Measurements from ENCODE around the gene PHLPP1. TPM values are rescaled to one million over a fixed set of nuclear protein-coding genes. Genes with fewer than 3 reads are reported as not detected.

Gene PHLPP1
- total RNA-seq, 1 donor from 2014 or later = 5.9 TPM

DNA sequence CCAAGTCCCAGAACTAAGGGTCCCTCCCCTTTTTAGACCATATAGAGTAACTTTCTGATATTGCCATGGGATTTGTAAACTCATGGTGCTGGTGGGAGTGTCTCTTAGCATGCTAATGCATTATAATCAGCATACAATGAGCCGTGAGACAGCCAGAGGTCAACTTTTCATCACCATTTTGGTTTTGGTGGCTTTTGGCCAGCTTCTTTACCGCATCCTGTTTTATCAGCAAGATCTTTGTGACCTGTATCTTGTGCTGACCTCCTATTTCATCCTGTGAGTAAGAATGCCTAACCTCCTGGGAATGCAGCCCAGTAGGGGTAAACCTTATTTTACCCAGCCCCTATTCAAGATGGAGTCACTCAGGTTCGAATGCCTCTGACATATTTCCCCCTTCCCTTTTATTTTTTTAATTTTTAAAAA lies 148.2 kb downstream of the PHLPP1 start:
- DNase-seq = no peak
- no peak for ATAC-seq
- intact Hi-C loops (cut with micrococcal nuclease) = no loop called here

DNA sequence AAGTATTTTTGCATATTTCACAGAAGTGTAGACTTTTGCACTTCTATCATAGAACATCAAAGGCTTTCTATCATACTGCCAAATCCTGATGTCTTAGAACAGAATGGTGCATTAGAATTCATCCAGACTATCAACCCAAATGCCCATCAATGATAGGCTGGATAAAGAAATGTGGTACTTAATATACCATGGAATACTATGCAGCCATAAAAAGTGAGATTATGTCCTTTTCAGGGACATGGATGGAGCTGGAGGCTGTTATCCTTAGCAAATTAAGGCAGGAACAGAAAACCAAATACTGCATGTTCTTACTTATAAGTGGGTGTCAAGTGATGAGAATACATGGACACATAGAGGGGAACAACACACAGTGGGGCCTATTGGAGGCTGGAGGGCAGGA lies 150.2 kb downstream of the PHLPP1 start:
- ATAC-seq (no peak), DNase-seq (no peak)
- intact Hi-C loops (cut with micrococcal nuclease) = no loop called here

DNA sequence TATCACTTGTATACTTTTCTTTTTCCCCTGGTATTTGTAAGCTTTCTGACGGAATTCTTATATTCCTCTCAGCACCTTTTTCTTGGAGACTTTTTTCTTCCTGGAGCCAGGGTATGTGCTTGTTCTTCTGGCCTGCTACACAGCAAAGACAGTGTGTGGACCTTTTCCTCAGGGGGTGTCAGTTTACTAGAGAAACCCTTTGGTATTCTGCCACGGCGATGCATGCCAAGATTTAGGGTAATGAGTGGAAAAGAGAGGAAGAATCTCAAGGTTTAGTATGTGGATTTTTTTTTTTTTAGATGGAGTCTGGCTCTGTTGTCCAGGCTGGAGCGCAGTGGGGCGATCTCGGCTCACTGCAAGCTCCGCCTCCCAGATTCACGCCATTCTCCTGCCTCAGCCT lies 152.2 kb downstream of the PHLPP1 start:
- DNase-seq (no peak), ATAC-seq (no peak)
- intact Hi-C loops (cut with micrococcal nuclease) = no loop called here

DNA sequence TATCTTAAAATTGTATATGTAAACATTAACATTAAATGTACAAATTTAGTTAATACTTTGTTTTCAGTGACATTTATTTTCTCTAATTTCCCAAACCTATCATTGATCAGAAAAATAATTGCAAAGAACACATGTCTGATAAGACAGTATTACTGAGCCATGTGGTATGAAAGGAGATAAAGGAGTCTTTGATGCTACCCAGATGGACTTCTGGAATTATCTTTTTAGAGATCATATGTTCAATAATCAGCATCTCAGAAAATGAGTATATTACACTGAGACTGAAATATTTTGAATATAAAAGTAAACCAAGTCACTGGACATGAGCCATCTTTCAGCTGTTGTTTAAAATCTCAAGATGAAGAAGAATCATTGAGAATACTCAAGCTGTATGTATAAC lies 153.3 kb downstream of the PHLPP1 start:
- no peak for ATAC-seq
- intact Hi-C loops (cut with micrococcal nuclease) = no loop called here
- no peak for DNase-seq

DNA sequence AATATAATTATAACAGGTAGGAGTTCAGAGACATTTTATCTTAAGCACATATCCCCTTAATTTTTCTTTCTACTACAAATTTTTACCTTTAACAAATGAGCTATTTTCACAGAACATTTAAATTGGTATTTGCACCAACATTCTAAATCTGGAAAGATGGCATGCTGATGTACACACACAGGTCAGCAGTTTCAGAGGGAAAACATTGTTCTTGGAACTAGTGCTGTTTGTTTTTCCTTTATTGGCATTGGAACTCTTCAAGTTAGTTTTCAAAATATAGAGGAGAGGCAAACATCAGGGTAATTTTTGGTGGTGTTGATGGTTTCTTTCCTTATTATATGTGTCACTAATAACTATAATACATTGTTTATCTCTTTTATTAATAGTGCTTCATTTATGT lies 155.3 kb downstream of the PHLPP1 start:
- intact Hi-C loops (cut with micrococcal nuclease) = no loop called here
- ATAC-seq (no peak), DNase-seq (no peak)

DNA sequence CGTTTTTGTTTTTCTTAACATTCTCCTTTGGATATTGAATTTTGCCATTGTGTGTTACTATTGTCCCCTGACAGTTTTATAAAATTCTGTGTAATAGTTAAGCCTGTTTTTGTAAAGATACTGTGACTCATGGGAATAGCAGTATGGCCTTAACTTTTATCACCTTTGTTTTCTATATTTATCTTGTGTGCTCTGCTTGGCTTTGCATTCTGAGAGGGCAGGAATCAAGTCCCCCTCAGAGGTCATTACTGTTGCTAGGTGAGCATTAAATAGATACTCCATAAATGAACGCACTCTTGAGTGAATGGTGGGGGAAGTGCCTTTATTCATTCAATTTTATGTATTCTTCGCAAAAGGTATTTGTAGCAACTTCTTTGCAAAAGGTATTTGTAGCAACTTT lies 160.0 kb downstream of the PHLPP1 start:
- intact Hi-C loops (cut with micrococcal nuclease) = no loop called here
- DNase-seq (no peak), ATAC-seq (peak; percentile 88)

DNA sequence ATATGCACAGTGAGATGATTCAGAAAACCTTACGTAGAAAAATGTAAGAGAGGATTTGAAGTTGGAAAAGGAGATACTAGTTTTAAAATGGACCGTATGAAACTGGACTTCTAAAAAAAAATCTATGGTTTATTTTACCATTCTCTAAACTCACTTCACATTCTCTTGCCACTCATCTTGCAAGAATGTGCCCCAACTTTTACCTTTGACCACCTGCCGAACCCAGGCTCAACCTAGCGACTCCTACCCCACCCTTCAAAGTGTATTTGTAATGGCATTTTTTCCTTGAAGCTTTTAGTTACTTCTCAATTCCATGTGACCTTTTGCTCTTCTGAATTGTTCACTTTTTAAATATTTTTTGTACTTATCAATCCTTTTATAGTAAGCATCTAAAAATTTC lies 160.8 kb downstream of the PHLPP1 start:
- DNase-seq = no peak
- no peak for ATAC-seq
- intact Hi-C loops (cut with micrococcal nuclease) = no loop called here

DNA sequence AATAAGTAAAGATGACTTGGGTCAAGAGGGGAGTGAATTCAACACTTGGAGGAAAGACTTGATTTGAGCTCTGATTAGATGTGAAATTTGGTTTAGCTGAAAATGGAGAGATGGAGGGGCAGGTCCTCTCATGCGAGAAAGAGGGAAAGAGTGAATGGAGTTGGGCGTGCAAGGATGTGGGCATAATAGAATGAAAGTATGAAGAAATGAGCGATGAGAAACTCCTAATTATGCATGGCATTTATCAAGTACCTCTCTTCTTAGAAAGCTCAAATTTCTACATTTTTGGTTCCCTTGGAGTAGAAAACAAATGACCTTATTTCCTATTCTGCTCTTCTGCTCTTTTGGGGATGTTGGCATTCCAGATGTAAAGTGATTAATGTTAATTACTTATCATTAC lies 161.5 kb downstream of the PHLPP1 start:
- ATAC-seq (no peak), DNase-seq (no peak)
- intact Hi-C loops (cut with micrococcal nuclease) = no loop called here

DNA sequence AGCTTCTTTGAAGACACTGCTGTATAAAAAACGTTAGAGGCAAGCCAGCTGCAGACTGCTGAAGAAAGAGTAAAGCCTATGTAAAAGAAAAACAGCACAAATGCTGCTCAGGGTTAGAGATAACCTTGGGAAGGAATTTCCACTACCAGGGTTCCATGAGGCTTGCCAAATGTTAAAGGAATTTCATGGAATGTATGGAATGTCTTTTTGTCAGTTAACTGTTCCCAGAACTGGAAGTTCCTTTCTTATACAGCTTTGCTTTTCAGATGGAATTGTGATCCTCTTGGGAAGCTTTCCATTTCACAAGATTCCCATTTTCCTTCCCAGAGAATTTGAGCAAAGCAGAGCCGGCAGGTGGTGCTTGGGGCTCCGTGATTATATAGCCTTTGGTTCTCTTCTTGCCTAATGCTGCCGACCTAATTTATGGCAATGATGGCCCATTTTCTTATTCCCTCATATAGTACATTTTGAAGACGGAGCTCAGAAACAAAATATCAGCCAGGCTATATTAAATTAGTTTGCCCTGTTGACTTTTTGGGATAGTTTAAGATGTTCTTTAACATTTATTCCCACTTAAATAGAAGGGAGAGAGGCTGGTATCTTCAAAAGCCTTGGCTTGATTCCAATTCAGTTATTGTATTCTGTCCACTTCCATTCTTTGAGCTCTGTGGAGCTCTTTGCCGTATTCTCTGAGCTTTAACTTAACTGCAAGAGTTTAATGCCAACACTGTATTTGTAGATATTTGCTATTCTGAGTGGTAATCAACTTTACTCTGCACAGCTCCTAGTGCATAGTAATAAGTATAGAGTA lies 162.3 kb downstream of the PHLPP1 start:
- ATAC-seq (peak; percentile 50), DNase-seq (no peak)
- intact Hi-C loops (cut with micrococcal nuclease) = no loop called here

DNA sequence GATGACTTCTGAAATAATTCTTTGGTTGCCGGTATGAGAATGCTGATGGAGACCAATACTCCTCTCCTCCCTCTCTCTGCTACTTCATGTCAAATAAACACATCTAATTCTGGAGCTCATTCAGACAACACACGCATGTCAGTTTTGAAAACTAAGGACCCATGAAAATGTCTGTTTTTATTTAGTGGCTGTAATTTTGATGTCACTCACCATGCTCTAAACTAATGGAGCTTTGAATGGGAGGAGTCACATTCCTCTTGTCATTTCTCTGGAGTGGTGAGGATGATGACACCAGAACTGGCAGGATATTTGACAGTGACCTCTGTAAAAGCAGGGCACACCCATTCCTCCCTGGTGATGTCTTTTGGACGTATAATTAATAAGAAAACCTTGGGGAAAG lies 163.0 kb downstream of the PHLPP1 start:
- intact Hi-C loops (cut with micrococcal nuclease) = no loop called here
- ATAC-seq = peak; percentile 52
- DNase-seq = no peak

DNA sequence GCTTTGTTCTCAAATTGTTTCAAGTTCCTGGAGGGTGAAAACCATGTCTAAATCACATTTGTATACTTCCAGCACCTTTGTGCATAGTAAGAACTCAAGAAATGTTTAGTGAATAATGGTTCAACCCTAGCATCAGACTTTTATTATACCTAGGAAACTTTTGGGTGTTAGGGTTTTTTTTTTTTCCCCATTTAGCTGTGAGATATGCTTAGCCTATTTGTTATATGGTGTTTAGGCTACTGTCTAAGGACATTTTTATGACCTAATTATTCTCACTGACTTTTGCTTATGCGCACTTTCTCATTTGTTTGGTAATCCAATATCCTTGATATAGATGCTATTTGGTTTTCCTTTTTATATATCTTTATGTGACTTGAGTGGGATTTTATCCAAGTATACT lies 164.7 kb downstream of the PHLPP1 start:
- DNase-seq (no peak), ATAC-seq (no peak)
- intact Hi-C loops (cut with micrococcal nuclease) = no loop called here

DNA sequence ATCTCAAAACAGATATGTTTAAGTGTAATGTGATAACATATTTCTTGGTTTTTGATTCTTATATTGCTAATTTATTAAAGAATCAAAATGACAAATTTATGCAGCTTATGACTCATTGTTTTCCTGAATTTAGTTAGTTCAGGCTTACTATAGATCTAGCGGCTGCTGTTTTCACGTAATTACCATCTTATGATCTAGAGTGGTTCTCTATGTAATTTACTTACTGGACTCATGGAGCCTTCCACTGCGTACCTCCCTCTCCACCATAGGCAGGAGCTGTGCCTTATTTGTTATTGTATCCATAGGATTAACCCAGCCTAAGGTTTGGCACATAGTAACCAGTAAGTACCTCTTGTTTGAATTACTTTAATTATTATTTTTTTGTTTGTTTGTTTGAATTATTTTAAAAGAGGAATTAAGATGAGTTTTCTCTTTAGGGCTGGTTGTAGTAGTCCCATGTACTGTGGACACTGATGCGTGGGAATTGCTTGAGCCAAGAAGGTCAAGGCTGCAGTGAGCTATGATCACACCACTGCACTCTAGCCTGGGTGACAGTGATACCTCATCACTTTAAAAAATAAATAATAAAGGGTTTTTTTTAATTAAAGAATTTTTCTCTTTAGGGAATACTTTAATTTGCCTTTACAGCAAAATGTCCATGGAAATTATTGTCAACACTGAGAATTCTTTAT lies 165.5 kb downstream of the PHLPP1 start:
- intact Hi-C loops (cut with micrococcal nuclease) = no loop called here
- DNase-seq (no peak), ATAC-seq (no peak)

DNA sequence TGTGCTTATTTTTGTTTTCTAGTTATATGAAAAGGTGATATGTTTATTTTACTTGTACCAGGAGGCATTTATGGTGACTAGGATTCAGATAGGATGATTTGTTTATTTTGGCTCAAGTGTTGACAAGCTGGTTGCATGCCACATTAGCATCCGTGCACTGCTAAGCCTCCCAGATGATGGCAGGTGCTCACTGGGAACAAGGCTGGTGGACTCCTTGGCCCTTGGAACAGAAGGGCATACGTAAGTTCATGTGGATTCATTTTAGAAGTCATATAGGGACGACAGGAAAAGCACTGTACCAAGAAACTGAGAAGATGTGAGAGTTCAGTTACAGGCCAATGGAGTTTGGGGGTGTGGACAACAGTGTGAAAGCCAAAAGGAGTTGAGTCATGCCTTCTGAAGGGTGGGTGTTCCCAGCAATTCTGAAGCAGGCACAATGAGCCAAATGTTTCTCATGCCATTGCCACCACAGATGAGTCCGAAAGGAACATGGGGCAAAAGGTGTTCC lies 166.2 kb downstream of the PHLPP1 start:
- ATAC-seq (peak; percentile 77), DNase-seq (no peak)
- intact Hi-C loops (cut with micrococcal nuclease) = no loop called here

DNA sequence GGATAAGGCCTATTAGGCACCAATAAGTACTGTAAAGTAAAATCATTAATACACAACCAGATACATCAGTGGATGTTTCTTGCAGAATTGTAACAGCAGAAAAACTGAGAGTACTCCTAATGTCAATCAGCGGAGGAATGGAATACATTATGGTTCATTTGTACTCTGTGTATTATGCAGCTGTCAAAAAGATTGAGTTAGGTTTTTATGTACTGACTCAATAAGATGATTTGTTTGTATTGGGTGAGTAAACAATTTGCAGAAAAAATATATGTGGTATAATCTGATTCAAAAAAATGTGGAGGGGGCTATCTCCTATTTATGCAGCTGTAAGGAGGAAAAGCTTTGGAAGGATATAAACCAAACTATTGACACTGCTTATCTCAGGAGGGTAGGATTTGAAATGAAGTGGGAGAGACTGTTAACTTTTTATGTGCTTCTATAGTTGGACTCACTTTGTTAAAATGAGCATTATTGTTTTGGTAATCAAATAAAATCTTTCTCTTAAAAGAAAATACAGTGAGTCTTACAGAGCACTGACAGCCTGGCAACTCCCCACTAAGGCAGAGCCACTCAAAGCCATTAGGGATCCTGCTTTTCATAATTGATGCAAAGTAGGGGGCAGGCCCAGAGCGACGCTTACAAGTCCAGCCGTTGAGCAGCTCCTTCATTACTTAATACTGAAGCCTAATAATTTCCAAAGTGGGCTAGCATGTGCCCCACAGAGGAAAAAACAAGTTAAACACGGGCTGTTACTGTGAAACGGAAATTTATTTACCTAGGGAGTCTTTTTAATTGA lies 168.8 kb downstream of the PHLPP1 start:
- intact Hi-C loops (cut with micrococcal nuclease) = no loop called here
- ATAC-seq (no peak), DNase-seq (no peak)

DNA sequence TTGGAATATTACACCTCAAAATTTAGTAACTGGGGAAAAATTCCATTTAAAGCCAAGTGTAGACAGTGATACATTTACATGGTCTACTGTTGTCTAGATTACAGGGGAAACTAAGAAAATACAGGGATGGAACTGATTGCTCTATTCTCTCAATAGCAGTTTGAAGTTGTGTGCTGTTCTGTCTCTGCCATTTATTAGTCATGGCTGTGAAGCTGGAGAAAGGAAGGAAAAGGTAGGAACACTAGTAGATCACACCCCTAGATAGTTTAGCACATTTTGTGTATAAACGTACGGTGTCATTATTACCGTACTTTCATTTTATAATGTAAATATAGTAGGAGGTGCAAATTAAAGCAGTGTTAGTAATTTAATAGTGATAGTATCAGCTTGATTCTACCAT lies 170.5 kb downstream of the PHLPP1 start:
- intact Hi-C loops (cut with micrococcal nuclease) = no loop called here
- DNase-seq (no peak), ATAC-seq (no peak)

DNA sequence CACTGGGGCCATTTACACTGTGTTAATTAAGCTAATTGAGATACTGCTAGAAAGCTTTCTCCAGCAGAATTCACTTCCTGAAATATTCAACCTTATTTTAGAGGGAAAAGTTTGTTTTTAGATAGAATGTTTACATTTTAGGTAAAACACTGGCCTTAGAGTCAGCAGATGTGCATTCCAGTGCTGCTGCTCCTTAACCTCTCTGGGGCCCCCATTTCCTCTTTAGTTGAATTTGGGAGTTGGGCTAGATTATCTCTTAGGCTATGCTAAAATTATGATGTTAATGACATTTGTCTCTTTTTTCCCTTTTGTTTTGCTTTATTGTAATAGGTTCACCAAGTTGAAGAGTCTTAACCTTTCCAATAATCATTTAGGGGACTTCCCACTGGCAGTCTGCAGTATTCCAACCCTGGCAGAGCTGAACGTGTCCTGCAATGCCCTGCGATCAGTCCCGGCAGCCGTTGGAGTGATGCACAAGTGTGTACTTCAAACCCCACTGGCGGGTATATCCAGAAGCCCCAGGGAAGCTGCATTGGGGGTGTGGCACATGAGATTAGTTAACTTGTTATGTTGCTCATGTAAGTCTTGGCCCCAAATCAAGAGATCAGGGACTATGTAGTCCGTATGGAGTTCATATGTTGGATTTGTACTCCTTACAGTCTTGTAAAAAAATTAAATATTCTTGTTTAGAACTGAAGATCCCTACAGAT lies 179.5 kb downstream of the PHLPP1 start:
- DNase-seq = no peak
- intact Hi-C loops (cut with micrococcal nuclease) = no loop called here
- no peak for ATAC-seq

DNA sequence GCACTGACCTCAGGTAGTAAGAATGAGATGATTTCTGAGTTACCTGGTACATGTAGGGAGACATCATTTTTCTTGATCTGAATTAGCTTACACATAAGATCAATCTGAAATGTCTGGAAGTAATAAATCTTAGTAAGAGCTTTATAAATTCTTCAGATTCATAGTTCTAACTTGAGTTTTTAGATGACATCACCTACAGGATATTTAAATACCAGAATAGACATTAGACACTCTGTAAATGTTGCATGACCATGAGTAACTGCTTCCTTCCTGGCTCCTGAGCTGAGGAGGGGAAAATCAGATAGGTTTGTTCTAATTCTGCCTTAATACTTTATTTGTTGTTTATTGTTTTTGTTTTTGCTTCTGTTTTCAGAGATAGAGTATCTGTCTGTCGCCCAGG lies 181.8 kb downstream of the PHLPP1 start:
- intact Hi-C loops (cut with micrococcal nuclease) = no loop called here
- ATAC-seq (no peak), DNase-seq (no peak)

DNA sequence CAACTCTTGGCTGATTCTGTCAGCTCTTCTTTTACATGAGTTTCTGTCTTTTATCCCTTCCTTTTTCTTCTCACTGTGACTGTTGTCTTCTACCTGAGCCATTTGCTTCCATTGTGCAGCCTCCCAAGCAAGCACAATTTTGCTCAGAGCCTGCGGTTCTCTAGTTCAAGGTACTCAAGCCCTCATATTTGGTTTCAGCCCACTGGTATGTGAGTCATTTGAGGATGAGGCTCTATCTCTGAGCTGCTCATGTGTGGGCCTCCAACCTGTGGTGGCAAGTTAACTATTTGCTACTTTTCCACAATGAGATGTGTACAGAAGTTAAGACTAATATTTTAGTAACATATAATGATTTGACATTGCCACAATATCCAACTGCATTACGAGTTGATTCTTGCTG lies 183.0 kb downstream of the PHLPP1 start:
- intact Hi-C loops (cut with micrococcal nuclease) = no loop called here
- no peak for DNase-seq
- no peak for ATAC-seq

DNA sequence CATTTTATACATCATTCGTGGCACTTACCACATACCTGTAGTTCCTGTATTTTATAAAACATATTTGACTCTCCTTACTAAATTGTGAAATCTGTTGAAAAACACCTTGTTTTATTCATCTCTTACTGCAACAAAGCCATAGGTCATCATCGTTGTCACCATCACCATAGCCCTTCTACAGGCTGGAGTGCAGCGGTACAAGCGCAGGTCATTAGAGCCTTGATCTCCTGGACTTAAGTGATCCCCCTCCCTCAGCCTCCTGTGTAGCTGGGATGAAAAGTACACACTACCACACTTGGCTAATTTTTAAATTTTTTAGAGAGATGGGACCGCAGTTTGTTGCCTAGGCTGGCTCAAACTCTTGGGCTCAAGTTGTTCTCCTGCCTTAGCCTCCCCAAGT lies 184.2 kb downstream of the PHLPP1 start:
- no peak for DNase-seq
- intact Hi-C loops (cut with micrococcal nuclease) = no loop called here
- ATAC-seq = no peak
